BLaER1 treated with 17β-estradiol and CSF1 and Interleukin-3, amounts not matched to agents 10 nM and 100 nM (cell line): Measurements from ENCODE around the gene LTBP2.

Experiments
- H3K27ac ChIP-seq, 11 experiments: shearing (Covaris generic); formaldehyde crosslinking; 2 replicates each; pipeline ENCODE4 v1.8.1; 2022
- H3K27me3 ChIP-seq, 11 experiments: shearing (Covaris generic); formaldehyde crosslinking; 2 replicates each; pipeline ENCODE4 v1.8.1; 2022
- H3K36me3 ChIP-seq, 11 experiments: shearing (Covaris generic); formaldehyde crosslinking; 2 replicates each; pipeline ENCODE4 v1.8.1; 2022
- H3K4me1 ChIP-seq, 10 experiments: shearing (Covaris generic); formaldehyde crosslinking; 2 replicates each; pipeline ENCODE4 v1.8.1; 2022
- H3K4me2 ChIP-seq, 11 experiments: shearing (Covaris generic); formaldehyde crosslinking; 2 replicates each; pipeline ENCODE4 v1.8.1; 2022
- H3K4me3 ChIP-seq, 10 experiments: shearing (Covaris generic); formaldehyde crosslinking; 2 replicates each; pipeline ENCODE4 v1.8.1; 2022
- H3K9ac ChIP-seq, 11 experiments: shearing (Covaris generic); formaldehyde crosslinking; 2 replicates each; pipeline ENCODE4 v1.8.1; 2022
- H3K9me3 ChIP-seq, 11 experiments: shearing (Covaris generic); formaldehyde crosslinking; replicated peaks in 1 of 11; 2 replicates each; pipeline ENCODE4 v1.8.1; 2022
- H4K20me1 ChIP-seq, 11 experiments: shearing (Covaris generic); formaldehyde crosslinking; 2 replicates each; pipeline ENCODE4 v1.8.1; 2022
- Cebpa-rat ChIP-seq, 11 experiments: shearing (Covaris generic); IDR thresholded peaks; 2 replicates each; pipeline ENCODE4 v1.8.1; 2022

Gene LTBP2

GRCh38 chr14:74585406-74586335 is 26.4 kb downstream of the LTBP2 start:
- Histone ChIP-seq H3K4me3 (no peak overlapping the region), H3K4me2 (peak overlapping the region in 4 of 11 experiments; percentile 2 to 61 (median 58); a peak in 7 of 22 replicates), H4K20me1 (no peaks in the 10 kb centered on the region), H3K27ac (peak overlapping the region in 1 of 11 experiments; percentile 16; a peak in 1 of 22 replicates), H3K4me1 (peaks cover 0 to 58% (median 0%) of the 10 kb centered on the region in 10 experiments; a peak in 6 of 20 replicates), H3K9me3 (no peaks in the 10 kb centered on the region), H3K36me3 (no peaks in the 10 kb centered on the region), H3K27me3 (no peaks in the 10 kb centered on the region), H3K9ac (no peak overlapping the region)
- TF ChIP-seq Cebpa-rat (IDR thresholded peaks at IDR 0.05), result no peak

- H3K36me3 ChIP-seq, result no peaks in the 10 kb centered on the region
Measured at GRCh38 chr14:74584951-74585350, 27.1 kb downstream of the LTBP2 start.

GRCh38 chr14:74583689-74584434 is 28.2 kb downstream of the LTBP2 start:
- Histone ChIP-seq H3K27ac (no peak overlapping the region; a peak in 1 of 22 replicates), H3K4me2 (peak overlapping the region in 1 of 11 experiments; percentile 11; a peak in 1 of 22 replicates), H3K4me3 (no peak overlapping the region), H3K27me3 (no peaks in the 10 kb centered on the region), H3K36me3 (no peaks in the 10 kb centered on the region), H4K20me1 (no peaks in the 10 kb centered on the region), H3K9me3 (no peaks in the 10 kb centered on the region), H3K9ac (no peak overlapping the region), H3K4me1 (peaks cover 0 to 57% (median 0%) of the 10 kb centered on the region in 10 experiments; a peak in 6 of 20 replicates)
- TF ChIP-seq Cebpa-rat (IDR thresholded peaks at IDR 0.05), result no peak

More at GRCh38 chr14:74584951-74585350, 27.1 kb downstream of the LTBP2 start:
- Histone ChIP-seq H3K4me2 (peak overlapping the region in 1 of 11 experiments; percentile 11; a peak in 1 of 22 replicates), H3K9me3 (no peaks in the 10 kb centered on the region), H3K9ac (no peak overlapping the region), H3K27me3 (no peaks in the 10 kb centered on the region), H3K27ac (no peak overlapping the region), H3K4me1 (peaks cover 0 to 57% (median 0%) of the 10 kb centered on the region in 10 experiments; a peak in 6 of 20 replicates), H3K4me3 (no peak overlapping the region), H4K20me1 (no peaks in the 10 kb centered on the region)
- no peak for TF ChIP-seq Cebpa-rat (IDR thresholded peaks at IDR 0.05)

- no peaks in the 10 kb centered on the region for H3K36me3 ChIP-seq
- H3K27ac ChIP-seq, result no peak overlapping the region; a peak in 1 of 22 replicates
- H3K4me2 ChIP-seq, result peak overlapping the region in 1 of 11 experiments; percentile 11; a peak in 1 of 22 replicates
Measured at GRCh38 chr14:74582910-74583581, 29.0 kb downstream of the LTBP2 start.

GRCh38 chr14:74580275-74580672 is 31.8 kb downstream of the LTBP2 start:
- no peak for TF ChIP-seq Cebpa-rat (IDR thresholded peaks at IDR 0.05)
- no peak overlapping the region for H3K4me3 ChIP-seq
- H3K27ac ChIP-seq, result no peak overlapping the region
- peaks cover 3 to 59% (median 8%) of the 10 kb centered on the region in 10 experiments; a peak in 19 of 20 replicates for H3K4me1 ChIP-seq
- H3K4me2 ChIP-seq, result peak overlapping the region in 2 of 11 experiments; percentile 19 to 38; a peak in 2 of 22 replicates
- H3K36me3 ChIP-seq, result no peaks in the 10 kb centered on the region
- no peaks in the 10 kb centered on the region for H3K9me3 ChIP-seq
- H3K9ac ChIP-seq, result no peak overlapping the region
- no peaks in the 10 kb centered on the region for H4K20me1 ChIP-seq
- no peaks in the 10 kb centered on the region for H3K27me3 ChIP-seq

More at GRCh38 chr14:74582910-74583581, 29.0 kb downstream of the LTBP2 start:
- Histone ChIP-seq H3K9ac (no peak overlapping the region), H3K27me3 (no peaks in the 10 kb centered on the region), H3K9me3 (no peaks in the 10 kb centered on the region), H4K20me1 (no peaks in the 10 kb centered on the region), H3K4me1 (peaks cover 0 to 59% (median 0%) of the 10 kb centered on the region in 10 experiments; a peak in 6 of 20 replicates), H3K4me3 (no peak overlapping the region)
- TF ChIP-seq Cebpa-rat (IDR thresholded peaks at IDR 0.05), result no peak

- Histone ChIP-seq H4K20me1 (no peaks in the 10 kb centered on the region), H3K36me3 (no peaks in the 10 kb centered on the region), H3K4me3 (no peak overlapping the region), H3K9me3 (no peaks in the 10 kb centered on the region), H3K4me1 (peaks cover 9 to 61% (median 15%) of the 10 kb centered on the region in 10 experiments), H3K4me2 (peak overlapping the region in 3 of 11 experiments; percentile 19 to 45 (median 38); a peak in 4 of 22 replicates), H3K27ac (peak overlapping the region in 2 of 11 experiments; percentile 11 to 14; a peak in 3 of 22 replicates), H3K27me3 (no peaks in the 10 kb centered on the region), H3K9ac (no peak overlapping the region)
- no peak for TF ChIP-seq Cebpa-rat (IDR thresholded peaks at IDR 0.05)
Measured at GRCh38 chr14:74579447-74580274, 32.4 kb downstream of the LTBP2 start.

GRCh38 chr14:74578479-74578878 is 33.6 kb downstream of the LTBP2 start:
- Histone ChIP-seq H4K20me1 (no peaks in the 10 kb centered on the region), H3K4me2 (peak overlapping the region in 3 of 11 experiments; percentile 1 to 94 (median 38); a peak in 1 of 22 replicates), H3K27ac (peak overlapping the region in 1 of 11 experiments; percentile 13; a peak in 1 of 22 replicates), H3K9ac (0 out of 22 replicates have a peak overlapping the region, but pooled peaks of 1 of the 11 experiments have one; percentile 4), H3K9me3 (no peaks in the 10 kb centered on the region), H3K27me3 (no peaks in the 10 kb centered on the region), H3K4me3 (no peak overlapping the region), H3K36me3 (no peaks in the 10 kb centered on the region), H3K4me1 (peaks cover 19 to 69% (median 26%) of the 10 kb centered on the region in 10 experiments)
- TF ChIP-seq Cebpa-rat (IDR thresholded peaks at IDR 0.05), result no peak

GRCh38 chr14:74577948-74578275 is 34.1 kb downstream of the LTBP2 start:
- Histone ChIP-seq H3K4me2 (peak overlapping the region in 3 of 11 experiments; percentile 92 to 94 (median 92); a peak in 3 of 22 replicates), H3K9me3 (no peaks in the 10 kb centered on the region), H3K4me3 (no peak overlapping the region), H3K27me3 (no peaks in the 10 kb centered on the region), H3K36me3 (no peaks in the 10 kb centered on the region), H4K20me1 (no peaks in the 10 kb centered on the region), H3K4me1 (peaks cover 19 to 74% (median 32%) of the 10 kb centered on the region in 10 experiments), H3K27ac (no peak overlapping the region), H3K9ac (no peak overlapping the region)
- TF ChIP-seq Cebpa-rat (IDR thresholded peaks at IDR 0.05), result no peak
